Measurements from ENCODE around the gene TMUB1. TPM values are rescaled to one million over a fixed set of nuclear protein-coding genes. Genes with fewer than 3 reads are reported as not detected.
A peak's percentile ranks its signal among the peaks of the same experiment; 100 is the strongest.
"Not testable (repeated sequence)": the region's sequence is repeated elsewhere in the genome, so short reads cannot be mapped to it uniquely, and the experiment has no call there.

TMUB1 gene
- total RNA-seq, 2 donors from 2014 or later = 36.3 to 37.9 TPM

- no peak for ATAC-seq
- intact Hi-C loops (cut with DNase I) = no loop called here
- DNase-seq = no peak
Observed at GRCh38 chr7:151047976-151048815, 35.1 kb downstream of the TMUB1 start, which contains the start of gene ASIC3. TSS of gene ASIC3 (plus strand) at chr7:151048531. CDS start at chr7:151048886, 355 bp downstream.

- peak; percentile 51 for DNase-seq
- intact Hi-C loops (cut with DNase I) = no loop called here
- ATAC-seq = peak in 1 of 2 donors; percentile 4
Observed at GRCh38 chr7:151046603-151047573, 36.4 kb downstream of the TMUB1 start.

- no peak for ATAC-seq
- no peak for DNase-seq
- intact Hi-C loops (cut with DNase I) = no loop called here
Observed at GRCh38 chr7:151045967-151046366, 37.3 kb downstream of the TMUB1 start.

- DNase-seq = no peak
- no peak for ATAC-seq
- intact Hi-C loops (cut with DNase I) = no loop called here
Observed at GRCh38 chr7:151045262-151045661, 38.0 kb downstream of the TMUB1 start.

- DNase-seq (no peak), ATAC-seq (no peak)
- intact Hi-C loops (cut with DNase I) = no loop called here
Observed at GRCh38 chr7:151043959-151044358, 39.3 kb downstream of the TMUB1 start.

- intact Hi-C loops (cut with DNase I); DNase-seq: not testable (repeated sequence)
Observed at GRCh38 chr7:151043449-151043848, 39.8 kb downstream of the TMUB1 start.

GRCh38 chr7:151040616-151041375 lies 42.5 kb downstream of the TMUB1 start:
- intact Hi-C loops (cut with DNase I) = no loop called here
- DNase-seq = no peak
- no peak for ATAC-seq

More at GRCh38 chr7:151043449-151043848, 39.8 kb downstream of the TMUB1 start:
- ATAC-seq = not testable (repeated sequence)

GRCh38 chr7:151039850-151040548 lies 43.3 kb downstream of the TMUB1 start:
- peak in 1 of 2 donors; percentile 24 for ATAC-seq
- intact Hi-C loops (cut with DNase I) = no loop called here
- no peak for DNase-seq

- ATAC-seq (peak; percentile 35 to 88), DNase-seq (peak; percentile 87)
- intact Hi-C loops (cut with DNase I) = no loop called here
Observed at GRCh38 chr7:151038951-151039849, 44.1 kb downstream of the TMUB1 start.

GRCh38 chr7:151035902-151036301 lies 47.4 kb downstream of the TMUB1 start:
- ATAC-seq (no peak), DNase-seq (no peak)
- intact Hi-C loops (cut with DNase I) = no loop called here

GRCh38 chr7:151035026-151035717 lies 48.1 kb downstream of the TMUB1 start:
- intact Hi-C loops (cut with DNase I) = no loop called here
- ATAC-seq (no peak), DNase-seq (no peak)

- no peak for DNase-seq
- no peak for ATAC-seq
- intact Hi-C loops (cut with DNase I) = no loop called here
Observed at GRCh38 chr7:151034312-151035025, 48.8 kb downstream of the TMUB1 start.

GRCh38 chr7:151033864-151034249 lies 49.4 kb downstream of the TMUB1 start:
- DNase-seq = no peak
- no peak for ATAC-seq
- intact Hi-C loops (cut with DNase I) = no loop called here

GRCh38 chr7:151032936-151033863 lies 50.1 kb downstream of the TMUB1 start:
- intact Hi-C loops (cut with DNase I) = no loop called here
- no peak for ATAC-seq
- no peak for DNase-seq
